GM18861 (cell line): ENCODE measurements around the gene ANTXRL.
"Not testable (repeated sequence)": the region's sequence is repeated elsewhere in the genome, so short reads cannot be mapped to it uniquely, and the experiment has no call there.

Experiments used
- ATAC-seq: cut with Tn5 transposase; IDR thresholded peaks from one replicate; pipeline ENCODE4 v1.9.1; 2021; ENCODE audit not compliant: unreplicated experiment

ANTXRL gene

GRCh38 chr10:46254007-46254383 lies 32.8 kb upstream of the ANTXRL start:
- no peak for ATAC-seq

GRCh38 chr10:46254467-46254866 lies 32.3 kb upstream of the ANTXRL start:
- ATAC-seq, result no peak

DNA sequence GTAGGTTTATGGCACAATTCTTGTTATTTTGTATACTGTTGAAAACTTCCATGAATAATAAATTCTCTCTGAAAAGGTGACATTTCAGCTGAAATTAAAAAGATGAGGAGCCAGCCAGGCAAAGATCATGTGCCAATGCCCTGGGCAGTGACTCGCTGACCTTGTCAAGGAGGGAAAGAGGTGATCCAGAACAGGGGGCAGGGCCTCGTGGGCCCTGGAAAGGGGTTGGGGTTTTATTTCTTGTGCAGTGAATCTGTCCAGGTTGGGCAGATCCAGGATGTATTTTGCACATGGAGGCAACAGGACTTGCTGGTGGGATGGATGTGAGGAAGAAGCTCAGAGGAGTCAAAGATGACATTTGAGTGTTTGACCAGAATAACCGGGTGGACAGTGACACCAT lies 31.6 kb upstream of the ANTXRL start:
- not testable (repeated sequence) for ATAC-seq

- no peak for ATAC-seq
These were observed 30.7 kb upstream of the ANTXRL start for GRCh38 chr10:46255801-46256747.

DNA sequence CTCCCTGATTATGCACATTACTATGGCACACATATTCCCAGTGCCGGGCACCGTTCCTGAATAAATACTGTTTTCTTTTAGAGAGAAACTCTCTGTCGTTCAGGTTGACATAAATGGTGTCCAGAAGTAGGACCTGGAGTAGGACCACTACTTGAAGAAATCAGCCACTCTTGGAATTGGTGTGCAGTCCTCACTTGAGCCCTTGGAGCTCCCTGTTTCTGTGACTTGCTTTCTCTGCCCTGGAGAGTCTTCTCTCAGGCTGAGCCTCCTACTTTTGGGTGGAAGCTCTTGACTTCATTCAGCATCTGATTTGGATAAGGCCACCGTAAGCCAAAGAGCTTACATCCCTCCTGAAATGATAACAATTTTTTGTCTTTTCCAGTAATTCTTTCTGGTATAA lies 29.7 kb upstream of the ANTXRL start:
- no peak for ATAC-seq

DNA sequence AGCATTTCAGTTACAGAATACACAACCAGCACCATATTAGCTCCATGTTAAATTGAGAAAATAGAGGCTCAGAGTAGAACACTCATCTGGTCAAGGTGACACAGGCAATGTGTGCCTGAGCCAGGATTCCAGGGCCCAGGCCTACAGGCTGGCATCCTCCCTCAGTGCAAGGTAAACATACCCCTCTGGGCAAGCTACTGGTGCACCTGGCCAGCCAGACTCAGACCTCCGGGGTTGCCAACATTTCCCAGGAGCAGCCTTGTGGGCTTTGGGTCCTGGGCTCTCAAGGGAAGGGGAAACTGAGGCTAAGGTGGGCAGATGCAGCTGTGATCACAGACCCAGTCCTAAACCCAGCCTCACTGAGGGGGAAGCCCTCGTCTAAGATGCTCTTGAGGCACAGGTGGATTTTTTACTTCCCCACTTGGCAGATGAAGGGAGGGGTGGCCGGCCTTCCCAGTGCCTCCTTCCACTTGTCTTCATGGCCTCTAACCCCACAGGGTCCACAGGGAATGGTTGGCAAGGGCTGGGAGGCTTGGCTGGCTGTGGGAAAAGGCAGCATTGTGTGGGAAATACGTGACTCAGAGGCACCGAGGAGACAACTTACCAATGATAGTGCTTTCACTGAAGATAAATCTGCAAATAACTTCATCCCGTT lies 23.8 kb upstream of the ANTXRL start:
- not testable (repeated sequence) for ATAC-seq

- no peak for ATAC-seq
These were observed 22.9 kb upstream of the ANTXRL start for GRCh38 chr10:46263831-46264268.

GRCh38 chr10:46264336-46264735 lies 22.5 kb upstream of the ANTXRL start:
- no peak for ATAC-seq

- no peak for ATAC-seq
These were observed 21.9 kb upstream of the ANTXRL start for GRCh38 chr10:46264737-46265368.

DNA sequence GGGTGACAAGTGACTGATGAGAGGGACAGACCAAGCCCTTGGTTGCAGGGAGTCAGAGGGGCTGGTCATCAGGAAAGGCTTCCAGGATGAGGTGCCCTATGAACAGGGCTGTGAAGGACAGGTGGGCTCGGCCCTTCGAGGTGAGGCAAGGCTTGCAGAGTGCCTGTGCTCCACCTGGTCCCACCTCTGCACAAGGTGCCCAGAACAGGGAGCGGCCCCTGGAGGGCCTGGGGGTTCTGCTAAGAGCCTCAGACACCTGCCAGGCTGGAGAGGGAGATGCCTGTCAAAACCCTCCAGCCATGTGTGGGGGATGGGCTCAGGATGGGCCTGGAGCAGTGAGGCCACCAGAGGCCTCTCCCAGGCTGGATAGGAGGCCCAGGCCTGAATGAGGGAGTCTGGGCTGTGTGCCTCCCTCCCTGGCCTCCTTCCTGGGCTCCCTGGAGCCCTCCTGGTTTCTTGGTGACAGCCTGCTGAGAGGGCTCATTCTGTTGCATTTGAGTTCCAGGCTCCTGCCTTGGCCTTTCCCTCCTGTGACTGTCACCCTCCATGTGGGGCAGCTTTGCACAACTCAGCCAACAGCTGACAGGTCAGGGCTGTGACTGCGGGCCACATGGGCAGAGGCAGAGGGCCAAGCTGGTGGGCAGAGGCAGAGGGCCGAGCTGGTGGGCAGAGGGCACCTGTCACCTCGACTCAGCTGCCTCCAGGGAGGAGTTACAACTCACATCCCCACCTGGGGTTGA lies 21.1 kb upstream of the ANTXRL start:
- ATAC-seq, result not testable (repeated sequence)

DNA sequence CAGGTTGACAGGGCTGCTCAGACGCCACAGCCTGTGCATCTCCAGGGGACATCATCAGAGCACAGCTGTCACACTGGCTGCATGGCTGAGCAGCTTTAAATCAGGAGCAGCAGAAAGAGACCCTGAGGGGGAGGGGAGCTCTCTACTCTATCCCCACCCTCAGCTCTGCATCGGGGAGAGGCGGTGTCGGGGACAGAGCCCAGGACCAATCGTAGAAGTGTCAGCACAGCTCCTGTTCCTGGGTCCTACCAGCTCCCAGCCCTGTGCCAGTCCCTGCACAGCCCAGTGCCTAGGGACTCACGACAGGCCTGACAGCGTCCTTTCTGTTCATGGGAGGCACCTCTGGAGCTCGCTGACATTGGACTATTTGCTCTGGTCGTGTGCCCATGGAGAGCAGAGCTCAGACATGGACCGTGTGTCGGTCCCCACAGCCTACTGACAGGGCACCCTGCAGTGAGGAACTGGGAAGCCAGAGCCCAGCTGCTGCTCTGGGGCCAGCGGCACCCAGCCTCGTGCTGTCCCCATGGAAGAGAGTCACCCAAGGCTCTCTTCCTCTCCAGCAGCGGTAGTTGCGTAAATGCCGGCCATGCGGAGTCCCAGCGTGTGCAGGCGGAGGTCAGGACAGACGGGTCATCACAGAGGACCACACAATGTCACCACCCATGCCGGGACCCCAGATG lies 20.4 kb upstream of the ANTXRL start:
- no peak for ATAC-seq

GRCh38 chr10:46267132-46267985 lies 19.4 kb upstream of the ANTXRL start:
- no peak for ATAC-seq

DNA sequence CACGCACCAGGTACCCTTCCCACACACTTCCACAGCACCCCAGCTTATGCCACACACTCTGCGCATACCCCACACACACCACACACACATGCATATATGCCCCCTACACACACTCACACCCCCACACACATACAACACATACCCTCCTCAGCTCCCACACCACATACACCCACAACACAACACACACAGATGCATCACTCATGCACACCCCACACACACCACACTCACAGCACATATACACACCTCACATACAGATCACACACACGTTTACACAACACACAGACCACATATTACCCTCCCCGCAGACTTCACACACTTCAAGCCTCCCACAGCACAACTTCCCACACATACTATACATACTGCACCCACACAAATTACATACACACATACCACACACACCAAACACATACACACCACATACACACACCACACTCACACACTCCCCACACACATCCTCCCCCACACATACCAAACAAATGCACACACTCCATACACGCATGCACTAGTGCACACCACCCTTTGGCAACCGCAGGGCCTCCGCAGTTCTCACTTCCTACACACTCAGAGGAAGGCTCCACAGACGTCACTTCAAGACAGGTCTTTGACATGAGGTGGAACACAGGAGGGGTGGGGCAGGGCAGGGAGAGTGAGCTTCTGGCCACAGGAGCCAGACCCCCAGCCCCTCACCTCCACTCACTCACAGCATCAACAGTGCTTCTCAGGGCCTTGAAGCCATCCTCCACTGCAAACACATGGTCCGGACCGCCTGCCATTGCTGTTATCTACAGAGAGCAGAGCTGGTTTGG lies 18.5 kb upstream of the ANTXRL start:
- ATAC-seq, result peak; percentile 86

DNA sequence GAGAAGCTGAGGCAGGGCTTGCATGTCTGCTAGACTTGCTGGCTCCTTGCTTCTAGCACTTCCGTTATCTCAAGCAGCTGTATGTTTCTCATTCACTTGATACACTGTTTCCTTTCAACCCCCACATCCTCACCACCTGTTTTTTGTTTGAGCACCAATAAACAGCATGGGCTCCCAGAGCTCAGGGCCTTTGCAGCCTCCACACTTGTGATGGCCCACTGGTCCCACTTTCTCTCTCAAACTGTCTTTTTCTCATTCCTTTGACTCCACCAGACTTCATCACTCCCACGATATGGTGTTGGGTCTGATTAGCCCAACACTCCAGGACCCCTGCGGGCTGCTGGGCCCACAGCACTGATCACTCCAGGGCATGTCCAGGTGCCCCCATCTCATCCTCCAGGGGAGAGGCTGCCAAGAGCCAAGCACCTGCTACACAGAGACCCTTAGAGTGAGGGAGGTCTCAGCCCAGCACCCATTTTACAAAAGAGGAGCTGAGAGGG lies 17.2 kb upstream of the ANTXRL start:
- ATAC-seq, result not testable (repeated sequence)

- no peak for ATAC-seq
These were observed 16.5 kb upstream of the ANTXRL start for GRCh38 chr10:46270086-46270811.

DNA sequence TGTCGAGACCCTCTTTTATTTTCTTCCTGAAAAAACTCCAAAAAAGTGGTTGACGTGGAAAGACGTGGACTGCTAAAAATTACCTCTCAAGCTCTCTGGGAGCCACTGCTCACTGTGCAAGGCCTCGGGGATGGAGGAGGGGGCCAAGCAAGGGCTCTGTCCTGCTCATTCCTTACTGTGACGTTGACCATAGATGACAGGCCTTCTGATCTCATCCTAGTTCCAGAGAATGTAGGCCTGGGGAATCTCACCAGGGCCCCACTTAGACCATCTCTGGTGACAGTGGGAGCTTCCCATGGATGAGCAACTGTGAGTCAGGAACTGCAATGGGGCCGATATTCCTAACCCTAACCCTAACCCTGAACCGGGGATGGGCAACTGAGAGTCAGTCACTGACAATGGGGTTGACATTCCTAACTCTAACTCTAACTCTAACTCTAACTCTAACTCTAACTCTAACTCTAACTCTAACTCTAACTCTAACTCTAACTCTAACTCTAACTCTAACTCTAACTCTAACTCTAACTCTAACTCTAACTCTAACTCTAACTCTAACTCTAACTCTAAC lies 15.8 kb upstream of the ANTXRL start:
- ATAC-seq, result not testable (repeated sequence)

GRCh38 chr10:46271795-46272499 lies 14.8 kb upstream of the ANTXRL start:
- not testable (repeated sequence) for ATAC-seq
